ENCODE results near the gene ADIPOR2.

Gene ADIPOR2

DNA sequence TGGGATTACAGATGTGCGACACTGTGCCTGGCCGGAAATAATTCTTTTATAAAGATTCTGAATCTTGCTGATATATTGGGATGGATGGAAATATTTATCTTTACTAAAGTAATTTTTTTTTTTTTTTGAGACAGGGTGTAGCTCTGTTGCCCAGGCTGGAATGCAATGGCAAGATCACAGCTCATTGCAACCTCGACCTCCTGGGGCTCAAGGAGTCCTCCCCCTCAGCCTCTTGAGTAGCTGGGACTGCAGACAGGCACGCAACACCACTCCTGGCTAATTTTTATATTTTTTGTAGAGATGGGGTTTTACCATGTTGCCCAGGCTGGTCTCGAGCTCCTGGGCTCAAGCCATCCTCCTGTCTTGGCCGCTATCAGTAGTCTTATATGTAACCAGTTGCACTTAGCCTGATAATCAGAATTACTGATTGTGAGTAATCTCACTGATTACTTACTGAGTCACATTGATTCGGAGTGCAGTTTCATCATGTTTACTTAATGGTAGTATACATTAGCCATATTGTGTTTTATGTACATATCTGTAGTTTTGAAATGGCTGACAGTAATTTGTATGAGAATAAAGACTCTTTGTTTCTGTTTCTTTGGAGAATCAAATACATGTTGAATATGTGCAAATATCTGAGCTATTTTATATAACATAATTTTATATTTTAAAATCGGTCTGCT lies 79.1 kb downstream of the ADIPOR2 start:
- Histone ChIP-seq H3K4me3 (no peak overlapping the region), H3K9ac (no peak overlapping the region), H3K27ac (no peak overlapping the region), H4K20me1 (peaks cover 76% of the 10 kb centered on the region), H3K36me3 (peaks cover 55% of the 10 kb centered on the region), H3K9me3 (no peaks in the 10 kb centered on the region), H3K4me2 (no peak overlapping the region), H3K4me1 (no peaks in the 10 kb centered on the region), H3K27me3 (no peaks in the 10 kb centered on the region)
- no peak for TF ChIP-seq Cebpa-rat (IDR thresholded peaks at IDR 0.05)

DNA sequence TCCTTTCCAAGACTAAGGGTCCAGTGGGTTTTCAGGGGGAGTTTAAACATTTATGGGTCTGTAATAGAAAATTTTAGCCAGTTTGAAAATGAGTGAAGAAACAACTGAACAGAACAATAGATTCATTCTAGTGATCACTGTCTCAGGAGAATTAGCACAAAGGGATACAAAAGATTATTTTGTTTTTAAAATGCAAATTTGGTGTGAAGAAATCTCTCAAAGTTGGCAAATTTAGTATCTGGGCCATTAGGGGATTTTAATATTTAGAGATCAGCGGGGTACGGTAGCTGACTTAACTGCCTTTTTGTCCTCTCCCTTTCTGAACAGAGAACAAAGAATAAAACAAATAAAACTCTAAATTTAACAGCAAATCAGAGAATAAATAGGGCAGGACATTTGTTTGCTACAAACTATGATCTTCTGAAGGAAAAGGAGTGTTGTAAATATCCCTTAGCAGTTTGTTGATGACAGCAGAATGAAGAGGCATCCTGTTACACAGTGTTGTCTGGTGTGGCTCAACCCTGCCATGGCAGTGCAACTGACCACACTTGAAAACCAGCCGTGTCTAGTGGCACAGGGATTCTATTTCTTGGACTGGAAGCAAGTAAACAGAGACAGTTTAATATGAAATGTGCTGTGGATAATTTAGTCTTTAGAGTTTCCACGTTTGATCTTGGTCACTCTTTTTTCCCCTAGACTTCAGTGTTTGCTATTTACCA lies 83.2 kb downstream of the ADIPOR2 start:
- no peak overlapping the region for H3K4me2 ChIP-seq
- peaks cover 8% of the 10 kb centered on the region for H3K4me1 ChIP-seq
- TF ChIP-seq Cebpa-rat (IDR thresholded peaks at IDR 0.05) = no peak
- H4K20me1 ChIP-seq = peaks cover 58% of the 10 kb centered on the region
- no peak overlapping the region for H3K4me3 ChIP-seq
- no peak overlapping the region for H3K9ac ChIP-seq
- peaks cover 88% of the 10 kb centered on the region for H3K36me3 ChIP-seq
- H3K9me3 ChIP-seq = no peaks in the 10 kb centered on the region
- H3K27me3 ChIP-seq = no peaks in the 10 kb centered on the region
- no peak overlapping the region for H3K27ac ChIP-seq

DNA sequence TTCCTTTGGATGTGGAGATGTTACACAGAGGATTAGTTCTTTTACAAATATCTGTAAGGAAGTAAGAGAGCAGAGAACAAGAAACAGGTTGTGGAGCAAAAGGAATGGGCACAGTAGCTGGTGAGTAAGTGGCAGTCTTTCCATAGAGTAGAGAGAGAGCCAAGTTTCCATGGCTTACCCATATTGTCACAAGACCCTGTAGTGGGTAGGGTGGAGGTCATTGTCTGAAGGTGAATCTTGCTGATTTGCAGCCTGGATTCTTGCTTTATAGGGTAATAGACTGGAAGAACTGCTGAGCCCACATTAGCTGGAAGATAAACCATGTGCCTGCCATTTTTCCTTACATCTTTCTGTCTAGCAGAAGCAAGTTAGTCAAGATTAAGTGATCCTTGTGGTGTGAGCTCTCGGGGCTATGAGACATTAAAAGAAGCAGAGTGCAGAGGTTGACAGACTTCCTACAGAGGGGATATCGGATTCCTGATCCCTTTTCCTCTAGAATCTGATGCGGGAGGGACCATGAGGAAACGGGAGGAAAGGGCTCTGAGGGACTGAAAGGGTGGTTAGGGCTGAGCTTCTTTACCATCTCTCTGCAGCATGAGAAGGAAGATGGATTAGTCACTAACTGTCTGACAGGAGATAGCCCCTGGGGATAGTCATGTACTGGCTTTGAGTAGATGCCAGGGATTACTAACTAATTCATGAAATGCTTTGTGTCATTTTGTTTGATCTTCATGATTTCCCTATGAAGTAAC lies 85.5 kb downstream of the ADIPOR2 start:
- Histone ChIP-seq H3K9ac (no peak overlapping the region), H3K36me3 (peaks cover 93% of the 10 kb centered on the region), H3K4me1 (peaks cover 8% of the 10 kb centered on the region), H3K27me3 (no peaks in the 10 kb centered on the region), H3K4me3 (no peak overlapping the region), H4K20me1 (peaks cover 50% of the 10 kb centered on the region), H3K4me2 (no peak overlapping the region), H3K27ac (no peak overlapping the region), H3K9me3 (no peaks in the 10 kb centered on the region)
- TF ChIP-seq Cebpa-rat (IDR thresholded peaks at IDR 0.05) = no peak

- Histone ChIP-seq H3K9ac (no peak overlapping the region), H3K4me1 (peaks cover 8% of the 10 kb centered on the region), H3K36me3 (peaks cover 94% of the 10 kb centered on the region), H3K4me3 (no peak overlapping the region), H3K27ac (no peak overlapping the region), H3K9me3 (no peaks in the 10 kb centered on the region), H3K4me2 (no peak overlapping the region), H4K20me1 (peaks cover 42% of the 10 kb centered on the region), H3K27me3 (no peaks in the 10 kb centered on the region)
- no peak for TF ChIP-seq Cebpa-rat (IDR thresholded peaks at IDR 0.05)
These were observed 86.9 kb downstream of the ADIPOR2 start for GRCh38 chr12:1777798-1778197.

GRCh38 chr12:1778911-1779310 lies 88.0 kb downstream of the ADIPOR2 start:
- H3K27ac ChIP-seq = no peak overlapping the region

DNA sequence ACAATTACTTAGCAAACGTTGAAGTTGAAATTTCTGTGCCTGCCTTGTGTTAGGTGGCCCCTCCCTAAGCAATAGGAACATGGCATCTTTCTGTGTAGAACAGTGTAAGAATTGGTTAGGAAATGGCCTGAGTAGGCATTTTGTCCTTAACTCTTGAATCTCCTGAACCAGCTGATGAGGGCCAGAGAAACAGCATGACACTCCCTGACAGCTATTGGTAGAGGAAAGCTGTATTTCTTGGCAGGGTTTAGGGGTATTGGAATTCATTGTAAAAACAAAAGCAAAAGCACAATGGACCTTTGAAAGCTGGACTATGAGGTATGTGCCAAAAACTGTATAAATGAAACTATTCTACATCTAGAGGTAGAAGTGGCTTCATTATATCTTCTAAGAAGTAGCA lies 88.9 kb downstream of the ADIPOR2 start:
- no peaks in the 10 kb centered on the region for H3K9me3 ChIP-seq
- no peak for TF ChIP-seq Cebpa-rat (IDR thresholded peaks at IDR 0.05)
- H3K9ac ChIP-seq = no peak overlapping the region
- peaks cover 9% of the 10 kb centered on the region for H3K4me1 ChIP-seq
- H3K27me3 ChIP-seq = no peaks in the 10 kb centered on the region
- peaks cover 49% of the 10 kb centered on the region for H4K20me1 ChIP-seq
- no peak overlapping the region for H3K4me2 ChIP-seq
- H3K36me3 ChIP-seq = peaks cover 95% of the 10 kb centered on the region
- H3K4me3 ChIP-seq = no peak overlapping the region
- H3K27ac ChIP-seq = no peak overlapping the region

More at GRCh38 chr12:1778911-1779310, 88.0 kb downstream of the ADIPOR2 start:
- H3K4me1 ChIP-seq = peaks cover 8% of the 10 kb centered on the region
- no peaks in the 10 kb centered on the region for H3K27me3 ChIP-seq
- peaks cover 94% of the 10 kb centered on the region for H3K36me3 ChIP-seq
- H3K9ac ChIP-seq = no peak overlapping the region
- no peak overlapping the region for H3K4me3 ChIP-seq
- no peak overlapping the region for H3K4me2 ChIP-seq
- TF ChIP-seq Cebpa-rat (IDR thresholded peaks at IDR 0.05) = no peak
- H4K20me1 ChIP-seq = peaks cover 49% of the 10 kb centered on the region
- H3K9me3 ChIP-seq = no peaks in the 10 kb centered on the region

GRCh38 chr12:1781772-1782171 lies 90.9 kb downstream of the ADIPOR2 start:
- H3K36me3 ChIP-seq = peaks cover 96% of the 10 kb centered on the region

GRCh38 chr12:1782215-1782614 lies 91.3 kb downstream of the ADIPOR2 start:
- Histone ChIP-seq H4K20me1 (peaks cover 27% of the 10 kb centered on the region; the same call in 1 of the 2 replicates), H3K4me3 (no peak overlapping the region), H3K9me3 (no peaks in the 10 kb centered on the region), H3K4me2 (no peak overlapping the region), H3K27me3 (no peaks in the 10 kb centered on the region), H3K27ac (no peak overlapping the region), H3K9ac (no peak overlapping the region), H3K4me1 (peaks cover 11% of the 10 kb centered on the region; the same call in 1 of the 2 replicates), H3K36me3 (peaks cover 98% of the 10 kb centered on the region)
- no peak for TF ChIP-seq Cebpa-rat (IDR thresholded peaks at IDR 0.05)

More at GRCh38 chr12:1781772-1782171, 90.9 kb downstream of the ADIPOR2 start:
- H4K20me1 ChIP-seq = peaks cover 29% of the 10 kb centered on the region; the same call in 1 of the 2 replicates
- TF ChIP-seq Cebpa-rat (IDR thresholded peaks at IDR 0.05) = no peak
- H3K27ac ChIP-seq = no peak overlapping the region
- no peak overlapping the region for H3K4me3 ChIP-seq
- no peaks in the 10 kb centered on the region for H3K27me3 ChIP-seq
- no peaks in the 10 kb centered on the region for H3K9me3 ChIP-seq
- H3K4me2 ChIP-seq = no peak overlapping the region
- H3K4me1 ChIP-seq = peaks cover 11% of the 10 kb centered on the region; the same call in 1 of the 2 replicates
- H3K9ac ChIP-seq = no peak overlapping the region

DNA sequence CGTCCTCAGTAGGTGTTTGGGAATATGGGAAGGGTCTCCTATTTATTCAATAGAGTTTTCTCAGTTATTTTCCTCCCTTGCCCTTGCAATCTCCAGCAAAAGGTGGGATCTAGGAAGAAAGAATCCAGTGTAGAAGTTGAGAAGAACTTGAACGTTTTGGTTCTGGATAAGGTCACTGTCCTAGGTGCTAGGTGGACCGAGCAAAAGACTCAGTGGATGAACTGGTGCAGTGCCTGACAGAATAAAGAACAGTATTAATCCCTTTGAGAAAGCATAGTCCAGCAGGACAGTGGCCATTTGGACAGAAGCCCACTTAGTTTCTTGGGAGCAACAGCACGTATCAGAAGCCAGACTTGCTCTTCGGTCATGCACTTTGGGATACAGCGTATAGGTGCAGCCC lies 96.8 kb downstream of the ADIPOR2 start:
- no peak for TF ChIP-seq Cebpa-rat (IDR thresholded peaks at IDR 0.05)
- Histone ChIP-seq H3K36me3 (peaks cover 62% of the 10 kb centered on the region), H3K9ac (no peak overlapping the region)

More for the DNA sequence above, 96.8 kb downstream of the ADIPOR2 start:
- Histone ChIP-seq H3K9me3 (no peaks in the 10 kb centered on the region), H3K4me1 (peaks cover 42% of the 10 kb centered on the region), H3K27me3 (no peaks in the 10 kb centered on the region), H4K20me1 (peaks cover 35% of the 10 kb centered on the region), H3K4me2 (no peak overlapping the region), H3K4me3 (no peak overlapping the region), H3K27ac (no peak overlapping the region)

Data from BLaER1 (cell line).